ENCODE results near the gene SCARF1. TPM values are rescaled to one million over a fixed set of nuclear protein-coding genes. Genes with fewer than 3 reads are reported as not detected.

The SCARF1 gene
- total RNA-seq, 1 donor from 2014 or later, result 0.43 TPM

DNA sequence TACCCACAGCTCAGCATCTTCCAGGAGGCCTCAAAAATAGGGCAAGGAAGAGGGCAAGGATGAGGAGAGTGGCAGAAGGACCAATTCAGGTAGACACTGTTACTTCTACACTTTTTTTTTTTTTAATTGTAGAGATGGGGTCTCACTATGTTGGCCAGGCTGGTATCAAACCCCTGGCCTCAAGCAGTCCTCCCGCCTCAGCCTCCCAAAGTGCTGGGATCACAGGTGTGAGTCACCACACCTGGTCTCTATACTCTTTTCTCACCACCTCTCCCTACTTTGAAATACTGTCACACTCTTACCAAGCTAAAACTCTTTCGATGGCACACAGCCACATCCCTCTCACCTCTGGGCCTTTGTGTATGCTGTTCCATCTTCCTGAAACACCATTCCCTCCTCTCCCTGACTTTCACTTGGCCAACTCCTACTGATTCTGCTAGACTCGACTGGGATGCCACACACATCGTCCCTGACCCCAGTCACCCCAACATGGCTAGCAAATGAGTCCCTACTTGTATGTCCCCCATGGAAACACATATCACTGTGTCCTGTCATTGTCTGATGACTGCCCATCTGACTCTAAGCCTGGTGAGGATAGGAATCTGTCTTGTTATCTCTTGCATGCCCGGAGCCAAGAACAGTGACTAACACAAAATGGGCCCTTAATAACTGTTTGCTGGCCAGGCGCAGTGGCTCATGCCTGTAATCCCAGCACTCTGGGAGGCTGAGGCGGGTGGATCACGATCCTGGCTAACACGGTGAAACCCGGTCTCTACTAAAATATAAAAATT lies 9.7 kb downstream of the SCARF1 start:
- TF ChIP-seq, protein P1, sequence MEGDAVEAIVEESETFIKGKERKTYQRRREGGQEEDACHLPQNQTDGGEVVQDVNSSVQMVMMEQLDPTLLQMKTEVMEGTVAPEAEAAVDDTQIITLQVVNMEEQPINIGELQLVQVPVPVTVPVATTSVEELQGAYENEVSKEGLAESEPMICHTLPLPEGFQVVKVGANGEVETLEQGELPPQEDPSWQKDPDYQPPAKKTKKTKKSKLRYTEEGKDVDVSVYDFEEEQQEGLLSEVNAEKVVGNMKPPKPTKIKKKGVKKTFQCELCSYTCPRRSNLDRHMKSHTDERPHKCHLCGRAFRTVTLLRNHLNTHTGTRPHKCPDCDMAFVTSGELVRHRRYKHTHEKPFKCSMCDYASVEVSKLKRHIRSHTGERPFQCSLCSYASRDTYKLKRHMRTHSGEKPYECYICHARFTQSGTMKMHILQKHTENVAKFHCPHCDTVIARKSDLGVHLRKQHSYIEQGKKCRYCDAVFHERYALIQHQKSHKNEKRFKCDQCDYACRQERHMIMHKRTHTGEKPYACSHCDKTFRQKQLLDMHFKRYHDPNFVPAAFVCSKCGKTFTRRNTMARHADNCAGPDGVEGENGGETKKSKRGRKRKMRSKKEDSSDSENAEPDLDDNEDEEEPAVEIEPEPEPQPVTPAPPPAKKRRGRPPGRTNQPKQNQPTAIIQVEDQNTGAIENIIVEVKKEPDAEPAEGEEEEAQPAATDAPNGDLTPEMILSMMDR (IDR thresholded peaks at IDR 0.05; ENCODE audit: unreplicated experiment), result no peak
- DNase-seq (ENCODE audit: low spot score, unreplicated experiment), result no peak
- no peak overlapping the region for H3K27ac Mint-ChIP-seq
- H3K9me3 Mint-ChIP-seq (ENCODE audit: low read depth), result no peaks in the 10 kb centered on the region
- peaks cover 12% of the 10 kb centered on the region for H3K27me3 Mint-ChIP-seq
- no peaks in the 10 kb centered on the region for H3K36me3 Mint-ChIP-seq (ENCODE audit: insufficient read depth)
- H3K4me1 Mint-ChIP-seq (ENCODE audit: low read depth), result peaks cover 1% of the 10 kb centered on the region
- H3K4me3 Mint-ChIP-seq (ENCODE audit: low read depth), result no peak overlapping the region

DNA sequence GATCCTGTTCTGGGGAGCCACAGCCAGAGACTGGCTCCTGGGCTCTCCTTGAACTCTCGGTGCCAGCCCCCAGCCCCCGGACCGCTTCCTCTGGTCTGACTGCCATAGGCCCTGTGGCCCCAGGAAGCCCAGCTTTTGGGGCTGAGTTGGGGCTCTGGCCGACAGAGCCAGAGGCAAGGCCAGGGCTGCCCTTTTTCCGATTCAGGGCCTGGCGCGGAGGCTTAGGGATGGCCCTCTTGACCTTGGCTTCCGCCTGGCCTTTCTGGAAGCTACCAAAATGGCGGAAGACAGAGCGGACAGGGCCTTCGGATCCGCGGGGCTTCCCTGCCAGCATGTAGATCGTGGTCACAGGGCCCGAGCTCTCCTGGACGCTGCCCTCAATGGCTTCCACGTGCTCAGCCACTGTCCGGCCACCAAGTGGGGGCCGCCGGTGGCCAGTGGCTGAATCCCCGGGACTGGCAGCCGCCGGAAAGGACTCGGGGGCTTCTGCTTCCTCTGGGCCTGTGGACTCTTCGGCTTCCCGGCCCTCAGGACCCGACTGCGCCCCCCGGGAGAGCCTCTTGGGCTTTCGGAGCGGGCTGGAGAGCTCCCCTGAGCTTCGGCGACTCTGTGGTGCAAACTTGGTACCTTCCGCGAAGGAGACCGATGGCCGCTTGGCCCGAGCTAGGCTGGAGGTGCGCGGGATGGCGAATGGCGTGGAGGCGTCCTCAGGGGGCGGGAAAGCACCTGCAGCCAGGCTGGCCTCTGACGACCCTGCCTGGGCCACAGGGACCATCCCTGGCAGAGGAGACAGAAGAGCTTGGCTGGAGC lies 10.5 kb downstream of the SCARF1 start:
- no peak for DNase-seq (ENCODE audit: low spot score, unreplicated experiment)
- TF ChIP-seq, protein P1 (IDR thresholded peaks at IDR 0.05; ENCODE audit: unreplicated experiment), result no peak
- H3K27me3 Mint-ChIP-seq, result peaks cover 20% of the 10 kb centered on the region
- no peak overlapping the region for H3K27ac Mint-ChIP-seq
- H3K4me1 Mint-ChIP-seq (ENCODE audit: low read depth), result peaks cover 3% of the 10 kb centered on the region
- no peaks in the 10 kb centered on the region for H3K9me3 Mint-ChIP-seq (ENCODE audit: low read depth)
- no peaks in the 10 kb centered on the region for H3K36me3 Mint-ChIP-seq (ENCODE audit: insufficient read depth)
- H3K4me3 Mint-ChIP-seq (ENCODE audit: low read depth), result no peak overlapping the region

GRCh38 chr17:1630662-1631061 lies 14.9 kb downstream of the SCARF1 start:
- TF ChIP-seq, protein P1 (IDR thresholded peaks at IDR 0.05; ENCODE audit: unreplicated experiment), result no peak
- H3K4me3 Mint-ChIP-seq (ENCODE audit: low read depth), result peak overlapping the region; percentile 73
- no peak for DNase-seq (ENCODE audit: low spot score, unreplicated experiment)
- peak overlapping the region; percentile 73 for H3K27ac Mint-ChIP-seq
- peaks cover 34% of the 10 kb centered on the region for H3K27me3 Mint-ChIP-seq
- no peaks in the 10 kb centered on the region for H3K36me3 Mint-ChIP-seq (ENCODE audit: insufficient read depth)
- peaks cover 13% of the 10 kb centered on the region for H3K4me1 Mint-ChIP-seq (ENCODE audit: low read depth)
- H3K9me3 Mint-ChIP-seq (ENCODE audit: low read depth), result no peaks in the 10 kb centered on the region

- peaks cover 34% of the 10 kb centered on the region for H3K27me3 Mint-ChIP-seq
- peaks cover 14% of the 10 kb centered on the region for H3K4me1 Mint-ChIP-seq (ENCODE audit: low read depth)
- DNase-seq (ENCODE audit: low spot score, unreplicated experiment), result no peak
- TF ChIP-seq, protein P1 (IDR thresholded peaks at IDR 0.05; ENCODE audit: unreplicated experiment), result peak; percentile 50
- H3K4me3 Mint-ChIP-seq (ENCODE audit: low read depth), result peak overlapping the region; percentile 73
- peak overlapping the region; percentile 88 for H3K27ac Mint-ChIP-seq
- H3K9me3 Mint-ChIP-seq (ENCODE audit: low read depth), result no peaks in the 10 kb centered on the region
- no peaks in the 10 kb centered on the region for H3K36me3 Mint-ChIP-seq (ENCODE audit: insufficient read depth)
These were observed 15.8 kb downstream of the SCARF1 start for GRCh38 chr17:1629504-1630310.

All from progenitor cell of endocrine pancreas (in vitro differentiated cells).